ENCODE results near the gene FAU.

GRCh38 chr11:65102142-65103095 lies 19.5 kb downstream of the FAU start:
- no peak for TF ChIP-seq ETS1 (CRISPR knock-in tag; IDR thresholded peaks at IDR 0.05)
- TF ChIP-seq ZNF768 (CRISPR knock-in tag; IDR thresholded peaks at IDR 0.05), result no peak
- no peak for TF ChIP-seq POLR2A (IDR thresholded peaks at IDR 0.05; ENCODE audit: insufficient read depth in 1 of 2, low read depth in 2 of 2, low read length in 2 of 2)
- no peak for TF ChIP-seq FOXJ3 (CRISPR knock-in tag; IDR thresholded peaks at IDR 0.05; ENCODE audit: borderline replicate concordance)
- TF ChIP-seq CEBPB (IDR thresholded peaks at IDR 0.05; ENCODE audit: borderline replicate concordance, low read depth, low read length), result no peak
- TF ChIP-seq ZNF747 (CRISPR knock-in tag; IDR thresholded peaks at IDR 0.05; ENCODE audit: borderline replicate concordance), result no peak
- TF ChIP-seq ZFP36 (IDR thresholded peaks at IDR 0.05; ENCODE audit: borderline replicate concordance, low read depth, low read length, partially characterized antibody), result no peak
- no peak for TF ChIP-seq MAX (IDR thresholded peaks at IDR 0.05)
- TF ChIP-seq ZNF639 (CRISPR knock-in tag; conservative IDR thresholded peaks at IDR 0.05), result no peak
- no peak for TF ChIP-seq HNRNPH1 (optimal IDR thresholded peaks at IDR 0.05; ENCODE audit: low read depth, low read length)
- TF ChIP-seq ZNF512 (CRISPR knock-in tag; IDR thresholded peaks at IDR 0.05), result no peak
- TF ChIP-seq CBX2 (IDR thresholded peaks at IDR 0.05; ENCODE audit: low read depth, low read length), result no peak
- no peak for TF ChIP-seq CBX2 (CRISPR knock-in tag; IDR thresholded peaks at IDR 0.05; ENCODE audit: low read depth)
- no peak for TF ChIP-seq ZFP36L2 (CRISPR knock-in tag; IDR thresholded peaks at IDR 0.05)

Measured in HepG2 (cell line).